ENCODE data around the gene TMEM235.

DNA sequence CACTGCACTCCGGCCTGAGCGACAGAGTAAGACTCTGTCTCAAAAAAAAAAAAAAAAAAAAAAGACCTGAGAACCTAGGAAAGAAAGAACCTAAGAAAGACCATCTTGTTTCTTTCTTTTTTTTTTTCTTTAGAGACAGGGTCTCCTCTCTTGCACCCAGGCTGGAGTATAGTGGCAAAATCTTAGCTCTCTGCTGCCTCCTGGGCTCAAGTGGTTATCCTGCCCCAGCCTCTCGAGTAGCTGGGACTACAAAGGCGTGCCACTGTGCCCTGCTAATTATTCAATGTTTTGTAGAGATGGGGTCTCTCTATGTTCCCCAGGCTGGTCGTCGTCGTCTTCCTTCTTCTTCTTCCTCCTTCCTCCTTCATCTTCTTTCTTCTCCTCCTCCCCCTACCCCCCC is 25.1 kb upstream of the TMEM235 start:
- TF ChIP-seq POLR2AphosphoS5 (IDR thresholded peaks at IDR 0.05) (no peak), POLR2A (IDR thresholded peaks at IDR 0.05) (no peak)
- TF ChIP-seq, protein P1, sequence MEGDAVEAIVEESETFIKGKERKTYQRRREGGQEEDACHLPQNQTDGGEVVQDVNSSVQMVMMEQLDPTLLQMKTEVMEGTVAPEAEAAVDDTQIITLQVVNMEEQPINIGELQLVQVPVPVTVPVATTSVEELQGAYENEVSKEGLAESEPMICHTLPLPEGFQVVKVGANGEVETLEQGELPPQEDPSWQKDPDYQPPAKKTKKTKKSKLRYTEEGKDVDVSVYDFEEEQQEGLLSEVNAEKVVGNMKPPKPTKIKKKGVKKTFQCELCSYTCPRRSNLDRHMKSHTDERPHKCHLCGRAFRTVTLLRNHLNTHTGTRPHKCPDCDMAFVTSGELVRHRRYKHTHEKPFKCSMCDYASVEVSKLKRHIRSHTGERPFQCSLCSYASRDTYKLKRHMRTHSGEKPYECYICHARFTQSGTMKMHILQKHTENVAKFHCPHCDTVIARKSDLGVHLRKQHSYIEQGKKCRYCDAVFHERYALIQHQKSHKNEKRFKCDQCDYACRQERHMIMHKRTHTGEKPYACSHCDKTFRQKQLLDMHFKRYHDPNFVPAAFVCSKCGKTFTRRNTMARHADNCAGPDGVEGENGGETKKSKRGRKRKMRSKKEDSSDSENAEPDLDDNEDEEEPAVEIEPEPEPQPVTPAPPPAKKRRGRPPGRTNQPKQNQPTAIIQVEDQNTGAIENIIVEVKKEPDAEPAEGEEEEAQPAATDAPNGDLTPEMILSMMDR (IDR thresholded peaks at IDR 0.05) = no peak
